Heart left ventricle (tissue), 16 donors: Measurements from ENCODE around the gene ETV5. TPM values are rescaled to one million over a fixed set of nuclear protein-coding genes. Genes with fewer than 3 reads are reported as not detected.

Experiments
- ATAC-seq, 4 donors: fragments of 200-7000 bp; cut with Tn5 transposase; one replicate each; pipeline ENCODE4 v1.9.1; 2020 to 2022; ENCODE audit warnings: moderate library complexity in 4 of 4, mild to moderate bottlenecking in 3 of 4, moderate number of reproducible peaks in 1 of 4
- DNase-seq, 5 donors: peaks; one replicate each; pipeline ENCODE4 v3.0.0-alpha.2; 2020
- H3K27ac ChIP-seq, 12 donors: fragments of 200-600 bp; sonication (generic) in 4 of 12; one replicate each; pipeline versions ENCODE4 v1.5.0 to v1.8.0; 2016 to 2022; ENCODE audit warnings: mild to moderate bottlenecking in 2 of 12
- H3K27me3 ChIP-seq, 9 donors: fragments of 200-600 bp; sonication (generic) in 2 of 9; one replicate each; pipeline versions ENCODE4 v1.5.1 to v1.8.0; 2016 to 2022; ENCODE audit warnings: mild to moderate bottlenecking in 3 of 9
- H3K36me3 ChIP-seq, 9 donors: fragments of 200-600 bp; sonication (generic) in 2 of 9; one replicate each; pipeline versions ENCODE4 v1.5.0 to v1.8.0; 2018 to 2022; ENCODE audit warnings: mild to moderate bottlenecking in 2 of 9
- H3K4me1 ChIP-seq, 12 donors: fragments of 200-600 bp; sonication (generic) in 4 of 12; one replicate each; pipeline versions ENCODE4 v1.5.0 to v1.8.0; 2016 to 2022; ENCODE audit warnings: mild to moderate bottlenecking in 3 of 12
- H3K4me3 ChIP-seq, 12 donors: fragments of 200-600 bp; sonication (generic) in 4 of 12; one replicate each; pipeline versions ENCODE4 v1.5.0 to v1.8.0; 2017 to 2022; ENCODE audit warnings: mild to moderate bottlenecking in 9 of 12, moderate library complexity in 4 of 12
- H3K9me3 ChIP-seq, 12 donors: fragments of 200-600 bp; sonication (generic) in 4 of 12; one replicate each; pipeline versions ENCODE4 v1.5.0 to v1.8.0; 2016 to 2022; ENCODE audit warnings: mild to moderate bottlenecking in 1 of 12
- CTCF ChIP-seq, 12 donors: fragments of 200-600 bp; sonication (generic) in 4 of 12; IDR thresholded peaks; one replicate each; pipeline versions ENCODE4 v1.5.0 to v1.8.0; 2018 to 2022; ENCODE audit warnings: antibody characterized with exemption in 12 of 12, mild to moderate bottlenecking in 5 of 12
- POLR2A ChIP-seq, 2 donors: fragments of 450-650 bp; IDR thresholded peaks; one replicate each; pipeline ENCODE4 v1.6.1; 2017; ENCODE audit warnings: antibody characterized with exemption in 2 of 2, mild to moderate bottlenecking in 2 of 2, moderate library complexity in 2 of 2
- WGBS, 4 donors: extraction: QIAGEN DNeasy Blood & Tissue Kit in 2 of 4; methylation state at CpG; one replicate each; pipeline versions ENCODE4 v1.1.5 to v1.1.7; 2013 to 2018; 5-methylcytosine and 5-hydroxymethylcytosine counted together
- intact Hi-C, 10 donors: fragments of 100-400 bp; cut with DNase I; formaldehyde crosslinking; loops; one replicate each; pipeline versions ENCODE4 v1.11.1 to v1.14.2; 2022
- polyA plus RNA-seq, 2 donors: library from polyadenylated mRNA; stranded (reverse); fragments of 200-250 nt; gene quantifications; one replicate each; pipeline ENCODE4 v1.2.3, GENCODE V29; 2013
- total RNA-seq, 9 donors: library from RNA; depleted of rRNA in 2 of 9; stranded (reverse); fragments of >200 nt in 2 of 9; fragmentation: NEBNext Ultra II Directional in 3 of 9; extraction: Animal tissue kit (Norgen Biotek cat#: 25700) in 3 of 9; gene quantifications; one replicate each; pipeline versions ENCODE4 v1.1.0 to v1.2.4, GENCODE V29; 2016 to 2023
- donor health status: ischemic (EF 13 %, LVEDD 7.1; RV severe dilation, severe dysfunction).
- donor health status: healthy with polysubstance abuse.
- donor health status: DM: no; HTN: yes; CAD: no.
- donor health status: DM: no; HTN: no; CAD: no.
- donor health status: ischemic (EF 25% LVEDD 6.9; RV normal size, moderate dysfunction).
- donor health status: ischemic (EF 25% LVEDD 5.7; RV mildly dilated, moderate dysfunction).
- donor health status: healthy.
- donor health status: DM: yes; HTN: yes; CAD: no.
- donor health status: ischemic (EF 35%, LVEDD 5.7; RV mildly dilated, moderate dysfunction).
- donor health status: nonischemic (EF 11% LVEDD 7.7; RV severe dilation, severe dysfunction).
- donor health status: DM: yes; HTN: yes; CAD: no.
- donor health status: PGD.
- donor health status: ischemic (EF 29% LVEDD 5.4; RV normal size, mild dysfunction).
- donor health status: nonischemic (EF 23%, LVEDD 6.1; RV moderate dilation, normal function).

Gene ETV5
- total and polyA plus RNA-seq, 11 donors: 0.65 to 29.9 (median 6.9) TPM

GRCh38 chr3:186057594-186057993, 51.3 kb downstream of the ETV5 start:
- intact Hi-C loops: no loop called here
- WGBS, 4 donors: 92 to 96% (median 95%) methylated on average over 4 of the region's 4 CpGs
- Histone ChIP-seq H3K9me3 (no peaks in the 10 kb centered on the region), H3K36me3 (peaks cover 0 to 64% (median 23%) of the 10 kb centered on the region in 9 donors), H3K4me1 (no peaks in the 10 kb centered on the region), H3K27me3 (no peaks in the 10 kb centered on the region), H3K4me3 (no peak overlapping the region), H3K27ac (no peak overlapping the region)
- no peak for TF ChIP-seq POLR2A (IDR thresholded peaks at IDR 0.05)
- no peak for TF ChIP-seq CTCF (IDR thresholded peaks at IDR 0.05)
- ATAC-seq (no peak), DNase-seq (no peak)

- no peak for DNase-seq
- H3K27me3 ChIP-seq: no peaks in the 10 kb centered on the region
- H3K27ac ChIP-seq: no peak overlapping the region
- no peak for ATAC-seq
- no peak for TF ChIP-seq POLR2A (IDR thresholded peaks at IDR 0.05)
- TF ChIP-seq CTCF (IDR thresholded peaks at IDR 0.05): no peak
- intact Hi-C loops: no loop called here
- 95 to 97% (median 95%) methylated on average over 8 of the region's 8 CpGs for WGBS, 4 donors
- peaks cover 0 to 75% (median 39%) of the 10 kb centered on the region in 9 donors for H3K36me3 ChIP-seq
- H3K4me1 ChIP-seq: no peaks in the 10 kb centered on the region
- no peak overlapping the region for H3K4me3 ChIP-seq
- no peaks in the 10 kb centered on the region for H3K9me3 ChIP-seq
Observed at GRCh38 chr3:186054792-186055352, 54.0 kb downstream of the ETV5 start.

- ATAC-seq: no peak
- 89 to 93% (median 91%) methylated on average over 12 of the region's 12 CpGs for WGBS, 4 donors
- H3K4me1 ChIP-seq: no peaks in the 10 kb centered on the region
- TF ChIP-seq CTCF (IDR thresholded peaks at IDR 0.05) (no peak), POLR2A (IDR thresholded peaks at IDR 0.05) (no peak)
- intact Hi-C loops: no loop called here
- H3K9me3 ChIP-seq: no peaks in the 10 kb centered on the region
- DNase-seq: no peak
- H3K27ac ChIP-seq: no peak overlapping the region
- peaks cover 0 to 79% (median 46%) of the 10 kb centered on the region in 9 donors for H3K36me3 ChIP-seq
- H3K4me3 ChIP-seq: no peak overlapping the region
- no peaks in the 10 kb centered on the region for H3K27me3 ChIP-seq
Observed at GRCh38 chr3:186053954-186054791, 54.7 kb downstream of the ETV5 start.

GRCh38 chr3:186052096-186052840, 56.6 kb downstream of the ETV5 start:
- H3K4me3 ChIP-seq: no peak overlapping the region
- ATAC-seq (no peak), DNase-seq (no peak)
- H3K9me3 ChIP-seq: no peaks in the 10 kb centered on the region
- no peaks in the 10 kb centered on the region for H3K4me1 ChIP-seq
- TF ChIP-seq CTCF (IDR thresholded peaks at IDR 0.05) (no peak), POLR2A (IDR thresholded peaks at IDR 0.05) (no peak)
- WGBS, 4 donors: 92 to 94% (median 94%) methylated on average over 7 of the region's 7 CpGs
- no peak overlapping the region for H3K27ac ChIP-seq
- H3K27me3 ChIP-seq: no peaks in the 10 kb centered on the region
- intact Hi-C loops: no loop called here
- H3K36me3 ChIP-seq: peaks cover 0 to 85% (median 58%) of the 10 kb centered on the region in 9 donors
